ENCODE measurements around the gene TGFBR1.

The TGFBR1 gene

DNA sequence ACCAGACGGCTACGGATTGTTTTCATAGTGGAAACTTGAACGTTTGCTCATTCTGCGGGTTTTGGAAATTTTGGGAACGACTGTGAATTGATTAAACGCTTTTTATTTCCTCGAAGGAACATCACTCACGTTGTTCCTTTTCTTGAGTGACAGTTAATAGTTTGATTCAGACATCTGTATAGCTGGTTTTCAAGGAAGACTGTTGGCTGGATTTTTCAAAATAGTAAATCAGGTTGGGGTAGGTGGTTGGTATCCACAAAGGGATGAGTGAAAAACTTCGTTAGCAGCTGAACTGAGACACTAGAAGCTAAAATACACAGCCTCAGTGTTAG lies 1.1 kb downstream of the TGFBR1 start:
- no peaks in the 10 kb centered on the region for H3K36me3 Mint-ChIP-seq (ENCODE audit: low read depth)
- no peaks in the 10 kb centered on the region for H3K27me3 Mint-ChIP-seq (ENCODE audit: low read depth)
- peak overlapping the region; percentile 45 to 76 (median 59) for H3K27ac Mint-ChIP-seq
- H3K9me3 Mint-ChIP-seq: no peaks in the 10 kb centered on the region
- peak overlapping the region; percentile 77 to 85 (median 83) for H3K4me3 Mint-ChIP-seq
- TF ChIP-seq, protein P1, sequence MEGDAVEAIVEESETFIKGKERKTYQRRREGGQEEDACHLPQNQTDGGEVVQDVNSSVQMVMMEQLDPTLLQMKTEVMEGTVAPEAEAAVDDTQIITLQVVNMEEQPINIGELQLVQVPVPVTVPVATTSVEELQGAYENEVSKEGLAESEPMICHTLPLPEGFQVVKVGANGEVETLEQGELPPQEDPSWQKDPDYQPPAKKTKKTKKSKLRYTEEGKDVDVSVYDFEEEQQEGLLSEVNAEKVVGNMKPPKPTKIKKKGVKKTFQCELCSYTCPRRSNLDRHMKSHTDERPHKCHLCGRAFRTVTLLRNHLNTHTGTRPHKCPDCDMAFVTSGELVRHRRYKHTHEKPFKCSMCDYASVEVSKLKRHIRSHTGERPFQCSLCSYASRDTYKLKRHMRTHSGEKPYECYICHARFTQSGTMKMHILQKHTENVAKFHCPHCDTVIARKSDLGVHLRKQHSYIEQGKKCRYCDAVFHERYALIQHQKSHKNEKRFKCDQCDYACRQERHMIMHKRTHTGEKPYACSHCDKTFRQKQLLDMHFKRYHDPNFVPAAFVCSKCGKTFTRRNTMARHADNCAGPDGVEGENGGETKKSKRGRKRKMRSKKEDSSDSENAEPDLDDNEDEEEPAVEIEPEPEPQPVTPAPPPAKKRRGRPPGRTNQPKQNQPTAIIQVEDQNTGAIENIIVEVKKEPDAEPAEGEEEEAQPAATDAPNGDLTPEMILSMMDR (IDR thresholded peaks at IDR 0.05; ENCODE audit: unreplicated experiment in 3 of 3): no peak
- H3K4me1 Mint-ChIP-seq: peaks cover 55% of the 10 kb centered on the region

DNA sequence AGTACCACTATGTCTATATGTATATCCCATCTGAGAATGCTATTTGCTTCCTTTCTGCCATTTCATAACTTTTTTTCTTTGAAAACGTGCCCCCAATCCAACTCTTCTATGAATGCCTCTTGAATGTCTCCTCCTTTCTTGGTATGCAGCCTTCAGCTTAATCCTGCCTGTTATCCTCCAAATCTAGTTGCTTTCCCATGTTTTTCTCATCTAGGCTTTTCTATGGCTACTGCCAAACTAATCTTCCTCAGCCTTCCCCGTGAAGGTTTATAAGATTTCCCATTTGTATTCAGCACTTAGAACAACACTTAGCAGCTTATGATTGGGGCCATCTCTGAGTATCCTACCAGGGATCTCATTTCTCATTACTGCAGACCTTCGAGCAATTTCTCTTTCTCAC lies 2.5 kb downstream of the TGFBR1 start:
- Mint-ChIP-seq H3K36me3 (ENCODE audit: low read depth) (no peaks in the 10 kb centered on the region), H3K27ac (peak overlapping the region; percentile 2 to 15 (median 3)), H3K4me1 (peaks cover 63% of the 10 kb centered on the region), H3K9me3 (no peaks in the 10 kb centered on the region), H3K27me3 (ENCODE audit: low read depth) (no peaks in the 10 kb centered on the region), H3K4me3 (peak overlapping the region; percentile 64 to 77 (median 67))
- TF ChIP-seq, protein P1 (IDR thresholded peaks at IDR 0.05; ENCODE audit: unreplicated experiment in 3 of 3): no peak

DNA sequence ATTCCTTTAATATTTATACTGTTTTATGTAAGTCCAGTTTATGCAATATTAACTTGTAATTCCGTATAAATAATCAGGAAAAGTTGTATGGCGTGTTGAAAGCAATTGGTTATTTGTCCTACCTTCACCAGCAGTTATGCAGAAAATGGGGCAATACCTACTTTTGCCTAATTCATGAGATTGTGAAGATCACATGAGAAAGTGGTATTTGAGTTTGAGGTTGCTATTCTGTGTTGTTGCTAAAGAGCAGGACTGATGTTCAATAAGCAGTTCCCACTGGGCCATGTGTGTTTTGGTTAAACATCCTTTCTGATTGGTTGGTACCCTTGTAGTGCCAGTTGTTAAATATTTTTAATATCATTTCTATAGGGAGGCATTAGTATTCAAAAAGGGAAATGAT lies 3.2 kb downstream of the TGFBR1 start:
- Mint-ChIP-seq H3K4me3 (peak overlapping the region in 1 of 3 experiments; percentile 77), H3K27ac (no peak overlapping the region), H3K27me3 (ENCODE audit: low read depth) (no peaks in the 10 kb centered on the region), H3K4me1 (peaks cover 67% of the 10 kb centered on the region), H3K36me3 (ENCODE audit: low read depth) (no peaks in the 10 kb centered on the region), H3K9me3 (no peaks in the 10 kb centered on the region)
- TF ChIP-seq, protein P1 (IDR thresholded peaks at IDR 0.05; ENCODE audit: unreplicated experiment in 3 of 3): no peak

DNA sequence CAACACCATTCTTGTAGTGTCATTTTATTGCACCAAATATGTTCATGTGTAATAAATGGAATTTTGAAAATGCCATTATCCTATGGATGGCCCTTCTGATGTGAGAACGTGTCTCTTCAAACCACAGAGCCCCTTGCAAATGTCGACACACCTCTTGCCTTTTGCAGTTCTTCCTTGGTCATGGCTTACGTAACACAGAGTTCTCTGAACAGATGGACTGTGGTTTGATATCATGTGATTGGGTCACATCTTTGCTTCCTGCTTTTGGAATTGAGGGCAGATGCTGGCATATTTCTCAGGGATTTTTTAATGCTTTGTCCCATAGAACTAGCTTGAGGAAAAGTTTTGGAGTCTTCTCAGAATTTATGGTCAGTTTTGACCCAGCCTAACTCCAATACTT lies 4.6 kb downstream of the TGFBR1 start:
- H3K9me3 Mint-ChIP-seq: no peaks in the 10 kb centered on the region
- no peaks in the 10 kb centered on the region for H3K36me3 Mint-ChIP-seq (ENCODE audit: low read depth)
- TF ChIP-seq, protein P1 (IDR thresholded peaks at IDR 0.05; ENCODE audit: unreplicated experiment in 3 of 3): no peak
- no peak overlapping the region for H3K27ac Mint-ChIP-seq
- no peak overlapping the region for H3K4me3 Mint-ChIP-seq
- H3K4me1 Mint-ChIP-seq: peaks cover 64% of the 10 kb centered on the region
- H3K27me3 Mint-ChIP-seq (ENCODE audit: low read depth): no peaks in the 10 kb centered on the region

DNA sequence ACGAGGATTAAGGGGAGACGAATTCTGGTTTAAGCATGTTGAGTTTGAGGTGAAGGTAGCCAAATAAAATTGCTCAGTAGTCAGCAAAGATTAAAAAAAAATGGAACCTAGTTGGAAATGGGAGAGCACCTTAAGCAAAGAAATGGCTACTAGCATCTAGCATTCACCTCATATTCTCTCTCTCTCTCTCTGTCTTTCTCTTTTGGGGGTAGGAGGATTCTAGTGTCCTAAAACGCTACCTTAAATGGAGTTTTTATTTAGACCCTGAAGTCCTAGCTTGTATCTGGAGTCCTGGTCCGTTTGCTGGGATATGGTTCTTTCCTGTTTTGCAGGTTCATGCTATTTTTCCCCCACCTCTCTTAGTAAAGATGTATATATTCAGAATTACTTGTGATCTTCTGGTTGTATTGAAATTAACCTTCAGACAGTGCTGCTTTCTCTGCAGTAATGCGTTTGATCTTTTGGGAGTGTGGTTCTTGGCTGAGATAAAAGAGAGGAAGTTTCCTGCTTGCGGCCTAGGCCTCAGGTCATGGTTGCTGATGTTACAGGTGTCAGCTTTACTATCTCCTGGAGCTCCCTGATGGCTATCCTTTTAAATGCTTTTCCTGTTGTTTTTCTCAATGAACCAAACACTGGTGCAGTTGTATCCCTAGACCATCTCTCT lies 8.0 kb downstream of the TGFBR1 start:
- H3K36me3 Mint-ChIP-seq (ENCODE audit: low read depth): no peaks in the 10 kb centered on the region
- H3K9me3 Mint-ChIP-seq: no peaks in the 10 kb centered on the region
- TF ChIP-seq, protein P1 (IDR thresholded peaks at IDR 0.05; ENCODE audit: unreplicated experiment in 3 of 3): no peak
- H3K4me3 Mint-ChIP-seq: no peak overlapping the region
- peaks cover 63% of the 10 kb centered on the region for H3K4me1 Mint-ChIP-seq
- H3K27ac Mint-ChIP-seq: no peak overlapping the region
- H3K27me3 Mint-ChIP-seq (ENCODE audit: low read depth): no peaks in the 10 kb centered on the region

DNA sequence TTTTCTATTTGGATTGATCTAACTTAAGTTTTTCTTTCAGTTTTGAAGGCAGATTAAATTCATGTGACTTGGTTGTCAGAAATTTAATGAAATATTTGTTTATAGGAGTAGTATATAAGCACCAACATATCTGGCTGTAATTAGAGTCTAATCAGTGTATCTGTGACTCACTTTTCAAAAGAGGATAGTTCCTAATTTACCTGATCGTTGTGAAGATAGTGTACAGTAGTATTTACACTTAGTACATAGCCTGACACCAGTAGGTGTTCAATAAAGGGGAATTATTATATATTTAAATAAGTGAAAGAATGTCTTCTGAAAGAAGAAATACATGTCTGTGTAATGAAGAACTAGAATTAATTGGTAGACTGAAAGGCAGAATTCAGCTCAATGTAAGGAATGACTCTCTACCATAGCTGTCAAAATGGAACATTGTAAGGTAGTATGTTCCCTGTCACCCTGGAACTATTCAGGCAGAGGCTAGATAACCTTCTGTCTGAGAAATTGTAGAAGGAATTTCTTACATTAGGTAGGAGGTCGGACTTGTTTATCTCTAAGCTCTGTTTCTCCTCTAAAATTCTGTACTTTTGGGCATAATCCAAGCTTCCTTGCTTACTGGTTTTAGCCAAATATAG lies 8.6 kb downstream of the TGFBR1 start:
- Mint-ChIP-seq H3K4me3 (no peak overlapping the region), H3K4me1 (peaks cover 58% of the 10 kb centered on the region), H3K9me3 (no peaks in the 10 kb centered on the region), H3K27ac (peak overlapping the region in 2 of 3 experiments; percentile 5 to 7), H3K27me3 (ENCODE audit: low read depth) (no peaks in the 10 kb centered on the region), H3K36me3 (ENCODE audit: low read depth) (no peaks in the 10 kb centered on the region)
- TF ChIP-seq, protein P1 (IDR thresholded peaks at IDR 0.05; ENCODE audit: unreplicated experiment in 3 of 3): no peak
